ENCODE data around the gene CD82. TPM values are rescaled to one million over a fixed set of nuclear protein-coding genes. Genes with fewer than 3 reads are reported as not detected.

The CD82 gene
- total RNA-seq, 6 experiments from 2014 or later: 18.9 to 69.4 (median 48.6) TPM

DNA sequence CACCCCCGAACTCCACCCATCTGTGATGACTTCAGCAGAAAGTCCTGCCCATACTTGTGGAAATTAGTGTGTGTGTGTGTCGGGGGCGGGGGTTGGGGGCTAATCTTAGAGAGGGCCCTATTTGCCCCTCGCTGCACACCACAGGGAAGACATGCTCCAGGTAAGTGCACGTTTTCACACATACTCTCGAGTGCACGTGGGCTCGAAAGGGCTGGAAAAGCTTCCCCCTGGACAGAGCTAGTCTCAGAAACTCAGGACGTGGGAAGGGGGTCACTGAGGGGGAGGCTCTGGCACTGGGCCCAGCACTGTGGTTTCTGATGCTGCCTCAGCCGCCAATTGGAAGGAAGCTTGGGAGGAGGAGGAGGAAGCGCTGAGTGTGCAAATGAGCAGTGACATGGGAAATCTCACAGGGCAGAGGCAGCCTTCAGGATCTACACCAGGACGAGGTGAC, 40.7 kb upstream of the CD82 start:
- H3K36me3 ChIP-seq: no peaks in the 10 kb centered on the region
- TF ChIP-seq, protein P1, sequence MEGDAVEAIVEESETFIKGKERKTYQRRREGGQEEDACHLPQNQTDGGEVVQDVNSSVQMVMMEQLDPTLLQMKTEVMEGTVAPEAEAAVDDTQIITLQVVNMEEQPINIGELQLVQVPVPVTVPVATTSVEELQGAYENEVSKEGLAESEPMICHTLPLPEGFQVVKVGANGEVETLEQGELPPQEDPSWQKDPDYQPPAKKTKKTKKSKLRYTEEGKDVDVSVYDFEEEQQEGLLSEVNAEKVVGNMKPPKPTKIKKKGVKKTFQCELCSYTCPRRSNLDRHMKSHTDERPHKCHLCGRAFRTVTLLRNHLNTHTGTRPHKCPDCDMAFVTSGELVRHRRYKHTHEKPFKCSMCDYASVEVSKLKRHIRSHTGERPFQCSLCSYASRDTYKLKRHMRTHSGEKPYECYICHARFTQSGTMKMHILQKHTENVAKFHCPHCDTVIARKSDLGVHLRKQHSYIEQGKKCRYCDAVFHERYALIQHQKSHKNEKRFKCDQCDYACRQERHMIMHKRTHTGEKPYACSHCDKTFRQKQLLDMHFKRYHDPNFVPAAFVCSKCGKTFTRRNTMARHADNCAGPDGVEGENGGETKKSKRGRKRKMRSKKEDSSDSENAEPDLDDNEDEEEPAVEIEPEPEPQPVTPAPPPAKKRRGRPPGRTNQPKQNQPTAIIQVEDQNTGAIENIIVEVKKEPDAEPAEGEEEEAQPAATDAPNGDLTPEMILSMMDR (IDR thresholded peaks at IDR 0.05): no peak
- TF ChIP-seq POLR2A (IDR thresholded peaks at IDR 0.05): no peak
- 67% methylated on average over 2 of the region's 12 CpGs for WGBS (ENCODE audit: insufficient coverage, low coverage, low lambda C conversion rate, missing lambda C conversion rate)
- ATAC-seq (no peak), DNase-seq (no peak)
- H3K4me3 ChIP-seq: no peak overlapping the region
- H3K27me3 ChIP-seq: no peaks in the 10 kb centered on the region
- H3K27ac ChIP-seq: no peak overlapping the region
- intact Hi-C loops (cut with DNase I): no loop called here
- no peaks in the 10 kb centered on the region for H3K9me3 ChIP-seq
- H3K4me1 ChIP-seq: no peaks in the 10 kb centered on the region

DNA sequence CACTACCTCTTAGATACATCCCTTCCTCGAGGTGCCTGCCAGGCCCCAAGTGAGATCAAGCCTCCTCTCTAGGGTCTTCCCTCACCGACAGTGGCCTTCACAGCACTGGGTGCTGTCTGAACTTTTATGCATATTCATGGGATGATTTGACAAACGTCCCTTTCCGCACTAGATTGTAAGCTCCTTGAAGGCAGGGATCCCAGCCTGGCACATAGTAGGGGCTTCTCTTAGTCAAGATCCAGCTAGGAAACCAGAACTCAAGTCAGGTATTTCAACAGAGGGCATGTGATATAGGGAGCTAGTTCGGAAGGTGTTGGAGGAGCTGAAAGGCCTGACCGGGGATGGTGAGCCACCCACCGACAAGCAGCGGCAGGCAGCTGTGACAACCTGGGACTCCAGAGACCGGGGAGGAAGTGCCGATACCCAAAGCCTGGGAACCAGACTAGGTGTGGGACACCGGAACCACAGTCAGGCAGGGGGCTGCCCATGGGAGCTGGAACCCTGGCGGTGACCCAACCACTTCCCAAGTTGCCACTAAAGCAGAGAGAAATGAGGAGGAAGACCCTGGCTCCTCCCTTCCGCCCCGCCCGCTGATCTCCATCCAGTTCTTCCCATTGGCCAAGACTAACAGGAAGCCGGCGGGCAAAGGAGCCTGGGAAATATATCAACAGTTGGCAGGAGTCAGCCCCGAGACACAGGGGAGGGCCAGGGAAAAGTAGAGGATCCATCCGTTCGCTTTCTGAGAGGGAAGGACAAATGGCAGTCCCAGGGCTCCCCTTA, 39.8 kb upstream of the CD82 start:
- Histone ChIP-seq H3K4me1 (no peaks in the 10 kb centered on the region), H3K27me3 (no peaks in the 10 kb centered on the region), H3K9me3 (no peaks in the 10 kb centered on the region), H3K4me3 (no peak overlapping the region), H3K36me3 (no peaks in the 10 kb centered on the region), H3K27ac (no peak overlapping the region)
- ATAC-seq (no peak), DNase-seq (no peak)
- intact Hi-C loops (cut with DNase I): no loop called here
- TF ChIP-seq, protein P1 (IDR thresholded peaks at IDR 0.05): no peak
- TF ChIP-seq POLR2A (IDR thresholded peaks at IDR 0.05): no peak
- 100% methylated on average over 4 of the region's 20 CpGs for WGBS (ENCODE audit: insufficient coverage, low coverage, low lambda C conversion rate, missing lambda C conversion rate)

DNA sequence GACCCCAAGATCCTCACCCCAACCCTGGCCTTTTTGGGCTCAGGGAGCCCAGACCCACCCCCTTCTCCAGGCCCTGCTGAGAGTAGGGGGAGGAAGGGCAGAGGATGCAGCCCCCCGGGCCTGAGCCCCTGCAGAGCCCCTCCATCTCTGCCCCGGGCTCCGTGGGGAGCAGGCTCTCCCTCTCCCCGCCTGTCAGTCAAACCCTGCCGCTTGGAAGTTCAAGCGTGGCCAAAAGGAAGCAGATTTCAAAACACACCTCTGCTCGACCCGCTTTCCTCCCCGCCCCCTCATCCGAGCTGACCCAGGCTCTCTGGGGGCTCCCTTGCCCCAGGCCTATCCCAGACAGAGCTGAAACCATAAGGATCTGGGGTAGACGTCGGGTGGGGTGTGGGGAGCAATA, 39.0 kb upstream of the CD82 start:
- no peak for TF ChIP-seq POLR2A (IDR thresholded peaks at IDR 0.05)
- TF ChIP-seq, protein P1 (IDR thresholded peaks at IDR 0.05): no peak
- no peak for DNase-seq
- intact Hi-C loops (cut with DNase I): no loop called here
- no peak overlapping the region for H3K27ac ChIP-seq
- no peaks in the 10 kb centered on the region for H3K9me3 ChIP-seq
- no peaks in the 10 kb centered on the region for H3K27me3 ChIP-seq
- WGBS (ENCODE audit: insufficient coverage, low coverage, low lambda C conversion rate, missing lambda C conversion rate): 54% methylated on average over 5 of the region's 12 CpGs
- no peaks in the 10 kb centered on the region for H3K36me3 ChIP-seq
- ATAC-seq: peak in 1 of 4 donors; percentile 25
- H3K4me1 ChIP-seq: no peaks in the 10 kb centered on the region
- no peak overlapping the region for H3K4me3 ChIP-seq

DNA sequence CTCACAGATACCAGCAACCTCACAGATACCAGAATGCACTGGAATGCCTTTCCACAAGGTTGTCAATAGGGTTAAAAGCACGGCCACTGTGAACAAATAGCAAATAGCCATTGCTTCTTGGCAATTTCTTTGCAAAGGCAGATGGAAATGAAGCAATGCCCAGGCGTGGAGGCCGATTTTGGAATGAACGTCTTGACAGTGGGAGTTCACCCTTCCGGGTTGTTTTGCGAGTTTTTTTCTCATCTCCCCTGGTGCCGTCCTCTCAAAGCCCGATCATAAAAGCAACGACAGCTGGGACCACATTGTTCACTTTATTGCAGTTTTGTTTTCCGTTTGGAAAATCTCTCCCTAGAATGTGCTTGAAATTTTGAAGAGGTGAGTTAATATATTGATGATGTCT, 38.0 kb upstream of the CD82 start:
- 62% methylated on average over 9 of the region's 10 CpGs for WGBS (ENCODE audit: insufficient coverage, low coverage, low lambda C conversion rate, missing lambda C conversion rate)
- H3K4me3 ChIP-seq: no peak overlapping the region
- no peaks in the 10 kb centered on the region for H3K9me3 ChIP-seq
- intact Hi-C loops (cut with DNase I): no loop called here
- no peak overlapping the region for H3K27ac ChIP-seq
- H3K36me3 ChIP-seq: no peaks in the 10 kb centered on the region
- no peak for DNase-seq
- ATAC-seq: no peak
- H3K27me3 ChIP-seq: no peaks in the 10 kb centered on the region
- H3K4me1 ChIP-seq: no peaks in the 10 kb centered on the region
- TF ChIP-seq, protein P1 (IDR thresholded peaks at IDR 0.05): no peak
- no peak for TF ChIP-seq POLR2A (IDR thresholded peaks at IDR 0.05)

All from right lobe of liver (tissue), 6 donors.